Dedifferentiated amniotic fluid mesenchymal stem cell (primary cell): Measurements from ENCODE around the gene CHST13.

Source experiments
- DNase-seq: peaks from one replicate; pipeline ENCODE4 v3.0.0-alpha.2; 2016; ENCODE audit errors: extremely low spot score

CHST13 gene

DNA sequence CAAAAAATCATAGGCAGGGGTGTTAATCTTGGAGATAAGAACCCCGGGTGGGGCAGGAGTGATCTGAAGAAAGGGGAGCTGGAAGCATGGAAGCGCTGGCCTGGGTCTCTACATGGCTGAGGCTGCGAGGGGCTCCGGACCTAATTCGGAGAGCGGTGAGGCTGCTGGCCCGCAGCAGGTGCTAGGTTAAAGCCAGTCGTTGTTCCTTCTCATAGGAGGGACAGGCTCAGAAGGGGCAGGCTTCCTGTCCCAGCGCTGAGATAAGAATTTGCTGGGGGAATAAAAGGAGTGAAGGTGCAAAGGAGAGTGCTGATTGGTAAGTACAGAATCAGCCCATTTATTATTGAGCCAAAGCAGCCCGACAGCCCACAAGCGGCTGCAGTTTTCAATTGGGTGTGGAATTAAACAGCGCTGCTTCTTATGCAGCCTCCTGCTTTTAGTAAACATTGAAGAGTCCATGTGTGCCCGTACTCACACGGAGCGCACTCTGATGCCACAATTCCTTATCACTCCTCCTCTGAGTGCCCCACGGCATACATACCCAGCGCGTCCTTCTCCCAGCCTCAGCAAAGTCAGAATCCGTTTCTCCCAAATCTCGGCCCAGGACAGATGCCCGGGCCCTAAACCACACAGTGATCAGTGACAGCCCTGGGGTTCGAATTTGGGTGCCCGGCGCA is 17.1 kb downstream of the CHST13 start:
- DNase-seq, result no peak

- no peak for DNase-seq
Observed at GRCh38 chr3:126541628-126542339, 17.8 kb downstream of the CHST13 start.

DNA sequence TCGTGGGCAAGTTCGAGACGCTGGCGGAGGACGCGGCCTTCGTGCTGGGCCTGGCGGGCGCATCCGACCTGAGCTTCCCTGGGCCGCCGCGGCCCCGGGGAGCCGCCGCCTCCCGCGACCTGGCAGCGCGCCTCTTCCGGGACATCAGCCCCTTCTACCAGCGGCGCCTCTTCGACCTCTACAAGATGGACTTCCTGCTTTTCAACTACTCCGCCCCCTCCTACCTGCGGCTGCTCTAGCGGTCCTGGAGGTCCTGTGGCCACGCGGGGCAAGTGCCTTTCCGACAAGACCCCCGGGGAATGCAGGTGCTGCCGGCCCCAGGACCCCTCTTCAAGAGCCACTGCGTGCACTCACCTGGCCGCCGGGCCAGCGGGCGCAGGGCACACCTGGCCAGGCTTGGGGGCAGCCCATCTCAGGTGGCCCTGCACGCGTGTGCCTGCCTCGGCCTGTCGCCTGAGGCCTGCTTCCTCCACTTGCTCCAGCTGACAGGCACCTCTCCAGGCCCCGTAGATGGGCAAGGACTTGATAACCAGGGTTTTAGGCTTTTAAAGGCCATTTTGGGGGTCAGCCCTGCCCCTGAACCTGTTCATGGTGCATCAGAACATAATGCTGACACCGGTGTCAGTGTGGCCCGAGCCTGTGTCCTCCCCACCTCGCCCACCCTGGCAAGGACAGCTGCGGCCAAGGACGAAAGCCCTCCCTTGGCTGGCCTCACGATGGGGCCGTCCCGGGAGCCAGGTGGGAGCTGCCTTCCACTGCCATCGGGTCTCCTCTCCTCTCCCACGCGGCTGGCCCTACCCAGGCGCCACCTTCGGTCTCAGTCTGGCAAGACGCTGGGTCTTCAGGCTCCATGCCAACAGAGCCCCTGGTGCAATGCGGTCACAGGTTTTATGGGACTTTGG is 18.6 kb downstream of the CHST13 start:
- no peak for DNase-seq

GRCh38 chr3:126543457-126544061 is 19.6 kb downstream of the CHST13 start:
- no peak for DNase-seq

GRCh38 chr3:126544596-126545281 is 20.8 kb downstream of the CHST13 start:
- no peak for DNase-seq

DNA sequence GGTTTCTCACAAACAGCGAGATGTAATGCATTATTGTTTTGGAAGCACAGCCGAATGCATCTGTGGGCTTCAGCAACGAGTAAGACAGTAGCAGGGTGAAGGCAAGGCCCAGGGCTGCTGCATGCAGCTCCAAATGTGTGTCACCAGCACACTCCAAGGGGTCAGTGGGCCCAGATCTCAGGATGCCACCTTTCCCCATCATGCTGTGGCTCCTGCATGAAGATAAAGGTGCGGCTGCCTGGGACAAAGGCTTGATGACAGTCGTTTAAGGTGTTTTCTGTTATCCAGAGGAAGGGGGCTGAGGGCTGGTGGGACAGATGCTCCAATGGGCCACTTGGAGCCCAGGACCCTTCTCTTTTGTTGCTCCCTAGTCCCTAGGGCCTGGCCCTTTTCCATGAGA is 21.6 kb downstream of the CHST13 start:
- DNase-seq, result no peak

GRCh38 chr3:126546013-126546412 is 22.1 kb downstream of the CHST13 start:
- no peak for DNase-seq

DNA sequence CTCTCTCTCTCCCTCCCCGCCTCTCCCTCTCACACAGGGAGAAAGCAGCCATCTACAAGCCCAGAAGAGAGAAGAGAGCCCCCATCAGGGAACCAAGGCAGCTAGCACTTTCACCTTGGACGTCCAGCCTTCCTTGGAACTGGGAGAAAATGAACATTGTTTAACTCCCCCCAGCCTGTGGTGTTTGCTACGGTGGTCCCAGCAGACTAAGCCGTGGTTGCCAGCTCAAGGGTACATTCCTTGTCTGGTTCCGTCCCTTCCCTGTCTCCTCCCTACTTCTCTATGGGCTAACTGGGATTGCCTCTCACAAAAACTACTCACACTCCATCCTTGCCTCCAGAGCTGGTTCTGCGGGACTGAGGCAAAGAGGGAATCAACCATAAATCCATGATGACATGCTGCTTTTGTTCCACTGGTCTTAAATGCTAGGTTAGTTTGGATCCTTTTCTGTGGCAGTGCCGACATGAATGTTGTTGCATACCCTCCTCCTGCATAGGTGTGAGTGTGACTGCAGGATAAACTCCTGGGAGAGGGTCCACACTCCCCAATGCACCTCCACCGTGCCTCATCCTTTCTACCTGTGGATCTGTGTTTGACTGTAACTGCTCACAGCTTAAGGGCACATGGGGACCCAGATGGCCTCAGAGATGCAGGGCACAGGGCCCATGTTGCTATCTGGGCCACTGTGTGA is 22.7 kb downstream of the CHST13 start:
- DNase-seq, result no peak

DNA sequence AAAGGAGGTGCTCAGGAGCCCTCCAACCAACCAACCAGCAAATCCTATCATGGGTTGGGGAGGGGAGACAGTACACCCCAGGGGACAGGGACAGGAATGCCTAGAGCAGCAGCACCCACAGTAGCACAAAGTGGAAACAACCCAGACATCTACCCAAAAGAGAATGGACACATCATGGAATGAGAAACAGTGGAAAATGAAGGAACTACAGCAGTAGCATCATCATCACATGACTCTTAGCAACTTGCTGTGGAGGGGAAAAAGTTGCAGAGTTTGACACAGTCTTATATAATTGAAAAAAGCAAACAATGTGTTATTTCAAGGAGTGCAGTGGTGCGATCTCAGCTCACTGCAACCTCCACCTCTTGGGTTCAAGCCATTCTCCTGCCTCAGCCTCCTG is 23.8 kb downstream of the CHST13 start:
- no peak for DNase-seq

DNA sequence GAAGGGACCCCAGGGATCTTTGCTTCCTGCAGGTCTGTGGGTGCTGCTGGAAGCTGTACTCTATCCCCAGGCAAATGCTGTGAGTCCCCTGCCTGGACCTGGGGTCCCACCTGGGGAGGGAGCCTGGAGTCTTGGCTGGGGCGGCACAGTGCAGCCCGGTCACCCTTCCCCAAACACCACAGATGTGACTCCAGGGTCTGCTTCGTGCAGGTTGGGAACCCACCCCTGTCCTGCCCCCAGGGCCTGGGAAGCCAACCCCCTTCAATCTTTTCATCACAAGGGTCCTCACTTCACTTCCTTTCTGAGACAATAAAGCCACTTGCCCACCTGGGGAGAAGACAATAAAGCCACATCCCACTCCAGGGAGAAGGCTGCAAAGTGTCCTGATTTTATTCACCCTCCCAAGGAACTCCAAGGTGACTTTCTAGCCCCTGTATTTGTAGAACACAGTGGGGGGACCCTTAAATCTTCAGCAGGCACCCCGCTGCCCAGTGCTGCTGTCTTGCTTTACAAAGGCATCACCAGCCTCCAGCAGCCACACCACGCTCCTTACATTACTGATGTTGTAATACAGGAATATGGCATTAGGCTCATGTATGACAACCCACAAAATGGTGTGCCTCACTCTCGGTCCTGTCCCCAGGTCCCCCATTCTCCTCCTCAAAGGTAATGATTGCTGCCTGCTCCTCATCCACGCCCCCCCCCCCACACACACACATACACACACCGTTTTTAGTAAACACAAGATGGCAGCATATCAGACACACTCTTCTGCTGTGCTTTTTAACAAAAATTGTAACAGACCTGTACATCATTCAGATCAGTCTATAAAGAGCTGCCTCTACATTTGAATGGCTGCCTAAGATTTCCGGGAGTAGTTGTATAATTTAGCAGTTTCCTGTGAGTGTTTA is 24.9 kb downstream of the CHST13 start:
- no peak for DNase-seq

DNA sequence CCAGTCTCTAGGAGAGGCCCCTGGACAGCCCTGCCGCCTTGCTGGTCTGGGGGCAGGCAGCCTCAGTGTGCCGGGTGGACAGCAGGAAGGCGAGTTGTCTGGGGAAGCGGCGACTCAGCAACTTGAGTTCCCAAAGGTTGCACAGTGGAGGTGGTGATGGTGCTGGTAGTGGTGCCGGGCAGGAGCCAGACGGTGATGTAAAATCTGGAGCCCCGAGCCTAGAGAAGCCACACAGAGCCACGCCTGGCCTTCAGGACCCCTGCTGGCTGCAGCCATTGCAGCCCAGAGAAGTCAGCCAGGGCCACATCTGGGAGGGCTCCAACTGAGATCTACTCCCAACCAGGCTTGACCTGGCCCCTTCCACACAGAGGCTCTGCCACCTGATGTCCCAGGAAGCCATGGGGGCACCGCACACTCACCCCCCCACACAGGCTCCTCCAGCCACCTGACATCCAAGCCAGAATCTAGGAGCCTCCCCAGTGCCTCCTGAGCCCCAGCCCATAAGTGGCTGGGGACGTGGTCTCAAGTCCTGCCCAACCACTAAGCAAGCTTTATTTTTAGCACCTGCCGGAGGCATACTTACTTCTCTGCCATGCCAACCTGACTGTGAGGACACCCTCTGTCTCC is 26.0 kb downstream of the CHST13 start:
- no peak for DNase-seq

- DNase-seq, result no peak
Observed at GRCh38 chr3:126550488-126551051, 26.6 kb downstream of the CHST13 start.

DNA sequence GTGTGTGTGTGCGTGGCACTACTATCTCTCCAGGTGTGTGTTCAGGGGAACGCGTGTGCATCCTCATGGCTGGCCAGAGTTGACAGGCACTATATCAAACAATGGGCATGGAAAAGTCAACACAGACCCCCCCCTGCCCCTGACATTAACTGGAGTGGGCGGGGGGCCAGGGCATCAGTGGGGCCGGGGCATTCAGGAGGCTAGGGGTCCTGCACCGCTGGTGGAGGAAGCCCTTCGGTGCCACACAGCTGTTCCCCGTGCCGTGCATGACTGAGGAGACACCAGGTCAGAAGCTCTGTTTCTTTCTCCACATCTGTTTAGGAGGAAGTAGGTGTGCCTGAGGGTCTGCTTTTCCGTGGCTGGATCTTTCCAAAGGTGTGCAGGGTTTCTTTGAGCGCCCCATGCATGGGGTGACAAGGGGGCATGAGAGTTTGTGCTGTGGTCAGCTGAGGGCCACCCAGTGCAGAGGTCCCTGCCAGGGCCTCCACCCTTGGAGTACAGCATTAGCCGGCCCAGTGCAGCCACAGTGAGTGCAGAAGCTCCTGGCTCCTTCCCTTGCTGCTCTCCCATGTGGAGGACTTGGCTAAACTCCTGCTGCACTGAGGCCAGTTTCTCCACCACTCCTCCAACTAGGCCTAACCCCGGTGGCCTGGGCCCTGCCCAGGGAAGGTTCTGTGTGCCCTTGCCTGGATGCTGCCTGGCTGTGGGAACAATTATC is 27.3 kb downstream of the CHST13 start:
- DNase-seq, result no peak

DNA sequence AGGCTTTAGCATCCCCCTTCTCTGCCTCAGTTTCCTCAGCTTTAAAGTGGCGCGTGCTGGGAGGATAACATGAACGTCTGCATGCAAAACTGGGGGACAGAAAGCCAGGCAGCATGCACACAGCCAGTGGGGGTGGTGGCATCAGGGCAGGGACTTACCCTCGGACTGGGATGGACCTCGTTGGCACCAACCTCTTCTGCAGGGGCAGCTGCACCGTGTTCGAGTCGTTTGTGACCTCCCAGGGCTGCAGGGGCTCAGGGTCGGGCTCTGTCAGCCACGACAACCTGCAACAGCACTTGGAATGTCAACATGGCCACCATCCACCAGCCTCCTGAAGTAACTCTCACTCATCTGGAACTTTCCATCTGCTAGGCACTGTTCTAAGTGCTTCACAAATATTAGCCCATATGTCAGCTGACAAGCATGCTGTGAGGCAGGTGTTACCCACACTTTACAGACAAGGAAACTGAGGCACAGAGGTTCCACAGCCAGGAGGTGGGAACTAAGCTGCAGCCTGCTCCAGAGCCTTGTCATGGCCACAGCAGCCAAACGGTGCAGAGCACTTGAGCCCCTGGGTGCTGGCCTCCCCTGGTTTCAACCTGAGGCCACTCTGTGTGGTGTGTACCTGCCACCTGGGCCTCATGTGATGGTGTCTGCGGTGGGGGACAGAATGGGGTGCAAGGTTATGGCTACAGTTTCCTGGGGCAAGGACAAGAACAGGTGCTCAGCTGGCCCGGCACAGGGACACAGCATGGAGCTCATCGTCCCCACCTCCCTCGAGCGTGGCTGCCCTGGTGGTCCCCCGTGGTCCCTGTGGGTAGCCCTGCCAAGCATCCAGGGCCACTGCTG is 28.1 kb downstream of the CHST13 start:
- no peak for DNase-seq

DNA sequence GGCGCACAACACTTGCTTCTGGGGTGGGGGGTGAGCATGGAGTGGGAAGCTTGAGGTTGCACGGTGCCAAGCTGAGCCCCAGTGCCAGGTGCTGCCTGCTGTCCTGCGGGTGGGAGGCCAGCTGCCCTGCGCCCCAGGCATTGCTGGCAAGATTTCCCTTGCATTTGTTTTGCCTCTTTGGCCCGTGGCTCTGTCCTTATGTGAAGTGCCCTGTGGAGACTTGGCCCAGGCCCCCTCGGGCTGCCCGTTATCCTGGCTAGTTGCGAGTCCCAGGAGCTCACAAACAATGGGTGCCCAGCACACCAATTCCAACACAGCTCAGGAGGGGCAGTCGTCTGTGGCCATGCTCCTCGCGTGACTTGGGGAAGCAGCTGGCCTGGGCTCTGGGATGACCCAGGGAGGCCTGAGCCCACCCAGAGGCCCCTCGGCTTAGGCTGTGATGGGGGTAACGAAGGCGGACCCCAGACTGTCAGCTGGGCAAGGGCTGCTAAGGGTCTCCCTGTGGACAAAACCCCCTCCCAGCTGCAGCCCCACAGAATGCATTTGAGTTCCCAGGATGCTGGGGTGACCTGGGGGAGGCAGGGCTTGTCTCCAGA is 28.8 kb downstream of the CHST13 start:
- DNase-seq, result no peak

DNA sequence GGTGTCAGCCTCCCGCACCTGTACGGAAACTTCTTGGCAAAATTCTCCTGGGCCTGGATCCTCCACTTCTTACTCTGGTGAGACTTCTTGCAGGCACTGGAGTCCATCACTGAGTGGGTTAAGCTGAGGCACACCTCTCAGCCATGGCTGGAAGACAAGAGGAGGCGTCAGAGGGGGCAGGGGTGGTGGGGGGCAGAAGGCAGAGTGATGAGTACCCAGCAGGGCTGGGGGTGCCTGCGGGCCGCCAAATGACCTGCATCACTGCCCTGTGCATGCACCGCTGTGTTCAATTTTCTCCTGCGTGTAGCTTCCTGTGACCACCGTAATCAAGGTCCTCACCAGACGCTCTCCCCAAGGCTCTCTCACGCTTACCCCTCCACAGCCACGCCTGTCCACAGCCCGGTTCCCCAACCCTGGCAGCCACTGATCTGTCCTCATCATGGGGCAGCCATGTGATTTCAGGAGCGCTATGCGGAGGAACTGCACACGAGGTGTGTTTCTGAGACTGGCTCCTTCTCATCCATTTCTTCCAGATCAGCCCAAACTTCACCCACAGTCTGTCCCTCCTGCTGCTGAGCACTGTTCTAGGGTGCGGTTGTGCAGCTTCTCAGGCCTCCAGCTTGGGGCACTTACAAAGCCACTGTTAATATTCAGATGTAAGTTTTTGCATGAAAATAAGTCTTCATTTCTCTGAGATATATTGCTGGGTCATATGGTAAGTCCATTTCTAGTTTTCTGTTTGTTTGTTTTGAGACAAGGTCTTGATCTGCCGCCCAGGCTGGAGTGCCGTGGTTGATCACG is 29.5 kb downstream of the CHST13 start:
- DNase-seq, result no peak
